ENCODE data around the gene CARD14. TPM values are rescaled to one million over a fixed set of nuclear protein-coding genes. Genes with fewer than 3 reads are reported as not detected.

CARD14 gene
- total RNA-seq = 0.18 and 0.43 TPM in 2 replicates

GRCh38 chr17:80169784-80170500 lies at the start of gene CARD14:
TSS of gene CARD14 (plus strand) at chr17:80170030. CDS start at chr17:80181439, 11,409 bp downstream.

DNA sequence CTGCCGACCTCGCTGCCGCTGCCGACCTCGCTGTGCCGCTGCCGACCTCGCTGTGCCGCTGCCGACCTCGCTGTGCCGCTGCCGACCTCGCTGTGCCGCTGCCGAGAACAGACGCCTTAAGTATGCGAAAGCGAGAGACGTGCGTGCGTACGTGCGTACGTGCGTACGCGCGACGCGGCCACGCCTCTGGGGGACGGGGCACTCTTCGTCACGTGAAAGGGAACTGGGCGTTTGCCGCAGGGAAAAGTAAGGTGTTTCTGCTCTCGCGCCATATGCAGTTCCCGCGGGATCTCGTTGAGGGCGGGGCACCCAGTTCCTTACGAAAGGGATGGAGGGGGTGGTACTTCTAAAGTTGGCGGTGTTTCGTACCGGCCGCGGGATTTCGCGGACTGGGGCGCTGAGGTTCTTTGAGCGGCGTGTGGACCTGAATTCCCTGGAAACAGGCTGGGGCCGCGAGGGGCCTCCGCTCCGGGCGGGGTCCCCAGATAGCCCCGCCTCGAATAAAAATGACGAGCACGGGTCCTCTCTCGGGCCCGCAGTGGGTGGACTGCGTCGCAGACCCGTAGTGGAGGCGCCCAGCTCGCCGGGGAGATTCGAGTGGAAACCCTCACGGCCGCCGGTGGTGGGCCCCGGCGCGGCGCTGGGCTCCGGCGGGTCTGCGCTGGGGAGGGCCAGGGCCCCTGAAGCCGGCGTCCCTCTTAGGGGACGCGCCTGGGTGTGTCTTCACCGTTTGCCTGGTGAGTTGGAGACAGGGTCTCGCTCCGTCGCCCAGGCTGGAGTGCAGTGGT lies 22.6 kb upstream of the CARD14 start, which contains the start of gene EIF4A3:
TSS of gene EIF4A3 (minus strand) at position 94 of the 788 bp plus-strand sequence. CDS start 167 bp downstream, outside the sequence.

GRCh38 chr17:80220054-80220735 lies 50.4 kb downstream of the CARD14 start, which contains the start of the genes SGSH and SLC26A11:
TSS of gene SGSH (minus strand) at chr17:80220333. CDS start at chr17:80220313, 20 bp downstream.
TSS of gene SLC26A11 (plus strand) at chr17:80220427. CDS start at chr17:80221561, 1,134 bp downstream.

Other genes with a start within 250 kb of the CARD14 start
- gene TBC1D16, start 134.2 kb upstream of the CARD14 start, total RNA-seq = 26.9 and 44.4 TPM in 2 replicates
- 4.4 and 4.5 TPM in 2 replicates for gene CCDC40, start 133.4 kb upstream of the CARD14 start, total RNA-seq
- 13.4 and 26.1 TPM in 2 replicates for gene GAA, start 68.4 kb upstream of the CARD14 start, total RNA-seq
- 93.2 and 125 TPM in 2 replicates for gene EIF4A3, start 22.9 kb upstream of the CARD14 start, total RNA-seq
- 17.7 and 17.8 TPM in 2 replicates for gene SGSH, start 50.3 kb downstream of the CARD14 start, total RNA-seq
- 8.0 and 8.9 TPM in 2 replicates for gene SLC26A11, start 50.4 kb downstream of the CARD14 start, total RNA-seq
- 82.2 and 128 TPM in 2 replicates for gene RNF213, start 90.8 kb downstream of the CARD14 start, total RNA-seq
- 17.5 and 21.0 TPM in 2 replicates for gene ENDOV, start 245.1 kb downstream of the CARD14 start, total RNA-seq